HG03060 (cell line): ENCODE data around the gene KCNK3.

Experiments
- ATAC-seq: cut with Tn5 transposase; IDR thresholded peaks from one replicate; pipeline ENCODE4 v1.9.1; 2021; ENCODE audit warnings: low read depth, moderate number of reproducible peaks; ENCODE audit not compliant: unreplicated experiment

KCNK3 gene

GRCh38 chr2:26724784-26725520 lies 32.4 kb downstream of the KCNK3 start:
- ATAC-seq, result no peak

GRCh38 chr2:26725521-26725820 lies 32.9 kb downstream of the KCNK3 start:
- ATAC-seq, result no peak

GRCh38 chr2:26726228-26726627 lies 33.7 kb downstream of the KCNK3 start:
- ATAC-seq, result no peak

GRCh38 chr2:26727641-26728561 lies 35.4 kb downstream of the KCNK3 start:
- ATAC-seq, result no peak

- no peak for ATAC-seq
Observed at GRCh38 chr2:26729311-26729710, 36.8 kb downstream of the KCNK3 start.

- no peak for ATAC-seq
Observed at GRCh38 chr2:26730549-26731344, 38.2 kb downstream of the KCNK3 start.

GRCh38 chr2:26731714-26732113 lies 39.2 kb downstream of the KCNK3 start:
- ATAC-seq, result no peak

- no peak for ATAC-seq
Observed at GRCh38 chr2:26732446-26732845, 39.9 kb downstream of the KCNK3 start.

- no peak for ATAC-seq
Observed at GRCh38 chr2:26733413-26733812, 40.9 kb downstream of the KCNK3 start.

- ATAC-seq, result no peak
Observed at GRCh38 chr2:26735097-26735496, 42.6 kb downstream of the KCNK3 start.

GRCh38 chr2:26735883-26736588 lies 43.5 kb downstream of the KCNK3 start:
- no peak for ATAC-seq

- no peak for ATAC-seq
Observed at GRCh38 chr2:26737221-26737620, 44.7 kb downstream of the KCNK3 start.

- no peak for ATAC-seq
Observed at GRCh38 chr2:26738481-26738880, 46.0 kb downstream of the KCNK3 start.

- no peak for ATAC-seq
Observed at GRCh38 chr2:26739514-26739913, 47.0 kb downstream of the KCNK3 start.

- no peak for ATAC-seq
Observed at GRCh38 chr2:26740346-26740745, 47.8 kb downstream of the KCNK3 start.

- no peak for ATAC-seq
Observed at GRCh38 chr2:26740890-26741302, 48.4 kb downstream of the KCNK3 start.

GRCh38 chr2:26742048-26742770 lies 49.7 kb downstream of the KCNK3 start:
- no peak for ATAC-seq

- no peak for ATAC-seq
Observed at GRCh38 chr2:26743852-26744251, 51.3 kb downstream of the KCNK3 start.

- ATAC-seq, result no peak
Observed at GRCh38 chr2:26744953-26745352, 52.4 kb downstream of the KCNK3 start.
